NCI-H226 (cell line): ENCODE data around the gene PAPPA.

Experiments
- DNase-seq: peaks from one replicate; pipeline ENCODE4 v3.0.0-alpha.2; 2015

PAPPA gene

DNA sequence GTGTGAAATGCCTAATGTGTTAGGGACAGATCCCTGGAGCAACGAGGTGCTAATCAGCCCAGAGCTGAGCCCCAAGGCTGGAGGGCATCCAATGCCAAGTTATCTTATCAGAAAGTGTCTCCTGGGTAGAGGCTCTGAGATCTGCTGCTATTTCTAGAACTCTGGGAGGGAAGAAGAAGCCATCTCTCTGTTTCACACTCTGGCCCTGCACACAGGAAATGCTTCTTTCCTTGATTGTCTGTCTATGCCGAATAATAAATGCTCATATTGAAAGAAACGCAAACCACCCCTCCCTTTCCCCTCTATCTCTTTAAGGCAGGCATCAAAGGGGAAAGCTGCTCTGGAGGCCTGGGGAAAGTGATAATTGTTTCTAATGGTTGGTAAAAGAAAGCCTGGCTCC lies 166.7 kb downstream of the PAPPA start:
- DNase-seq = peak; percentile 53

DNA sequence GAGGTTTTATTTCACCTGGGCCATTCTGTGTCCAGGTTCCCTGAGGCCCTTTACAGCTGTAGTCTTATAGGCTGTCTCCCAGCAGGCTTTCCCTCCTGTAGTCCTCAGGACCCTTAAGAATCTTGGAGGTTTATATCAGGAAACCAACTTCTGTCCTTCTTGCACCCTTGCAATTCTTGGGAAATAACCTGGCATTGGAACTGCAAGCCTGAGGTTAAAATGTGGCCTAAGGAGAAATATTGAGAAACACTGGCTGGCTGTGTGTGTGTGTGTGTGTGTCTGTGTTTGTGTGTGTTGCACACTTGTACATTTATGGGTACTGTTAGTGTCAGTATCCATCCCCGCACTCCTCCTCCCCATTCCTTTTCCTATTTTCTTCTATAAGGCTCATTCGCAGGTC lies 168.9 kb downstream of the PAPPA start:
- no peak for DNase-seq

DNA sequence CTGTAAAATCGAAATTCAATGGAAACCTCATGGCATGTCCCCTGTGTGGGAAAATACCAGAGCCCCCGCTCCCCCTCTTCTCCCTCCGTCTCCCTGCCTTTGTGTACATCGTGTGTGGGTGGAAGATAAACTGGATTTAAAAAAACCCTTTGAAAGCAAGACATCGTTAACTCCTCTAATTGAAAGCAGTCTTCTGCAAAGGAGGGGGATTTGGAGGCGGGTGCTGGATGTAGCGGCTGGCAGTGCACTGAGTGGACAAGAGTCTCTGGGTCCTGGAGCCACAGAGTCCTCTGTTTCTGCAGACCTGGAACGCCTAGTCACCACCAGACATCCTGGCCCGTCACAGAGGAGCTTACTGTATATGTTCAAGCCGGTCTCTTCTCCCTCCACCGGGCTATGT lies 169.4 kb downstream of the PAPPA start:
- DNase-seq = no peak

DNA sequence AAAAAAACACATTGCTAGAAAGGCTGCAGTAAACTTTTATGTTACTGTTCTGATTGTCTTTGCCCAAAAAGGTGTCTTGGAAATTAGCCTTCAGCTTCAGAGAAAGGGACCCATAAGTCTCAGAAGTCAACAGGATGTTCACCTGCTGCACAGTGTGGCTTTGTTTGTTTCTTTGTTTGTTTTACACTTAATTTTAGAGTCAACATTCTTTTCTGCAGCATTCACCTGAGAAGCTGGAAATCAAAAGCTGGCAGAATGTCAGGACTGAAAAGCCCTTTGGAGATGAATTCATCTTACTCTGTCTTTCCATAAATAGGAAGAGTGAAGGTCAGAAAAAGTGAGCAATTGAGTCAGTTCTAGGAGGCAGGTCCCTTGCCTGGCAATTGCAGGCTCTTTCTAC lies 170.0 kb downstream of the PAPPA start:
- DNase-seq = no peak

DNA sequence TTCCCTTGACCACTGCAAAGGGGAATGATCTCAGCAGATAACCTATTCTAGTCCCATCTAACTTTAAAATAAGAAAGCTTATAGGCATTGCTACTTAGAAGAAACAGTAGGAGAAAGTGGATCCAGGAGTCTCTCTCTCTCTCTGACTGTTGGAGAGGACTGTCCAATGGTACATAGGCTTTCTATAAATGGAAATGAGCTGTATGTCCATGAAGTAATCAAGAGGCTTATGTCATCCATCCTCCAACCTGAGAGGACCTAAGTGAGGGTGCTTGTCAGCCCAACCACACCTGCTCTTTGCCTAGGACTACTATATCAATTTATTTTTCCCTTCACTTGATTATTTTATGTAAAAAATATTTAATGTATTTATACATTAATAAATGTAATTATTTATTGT lies 172.3 kb downstream of the PAPPA start:
- DNase-seq = no peak

DNA sequence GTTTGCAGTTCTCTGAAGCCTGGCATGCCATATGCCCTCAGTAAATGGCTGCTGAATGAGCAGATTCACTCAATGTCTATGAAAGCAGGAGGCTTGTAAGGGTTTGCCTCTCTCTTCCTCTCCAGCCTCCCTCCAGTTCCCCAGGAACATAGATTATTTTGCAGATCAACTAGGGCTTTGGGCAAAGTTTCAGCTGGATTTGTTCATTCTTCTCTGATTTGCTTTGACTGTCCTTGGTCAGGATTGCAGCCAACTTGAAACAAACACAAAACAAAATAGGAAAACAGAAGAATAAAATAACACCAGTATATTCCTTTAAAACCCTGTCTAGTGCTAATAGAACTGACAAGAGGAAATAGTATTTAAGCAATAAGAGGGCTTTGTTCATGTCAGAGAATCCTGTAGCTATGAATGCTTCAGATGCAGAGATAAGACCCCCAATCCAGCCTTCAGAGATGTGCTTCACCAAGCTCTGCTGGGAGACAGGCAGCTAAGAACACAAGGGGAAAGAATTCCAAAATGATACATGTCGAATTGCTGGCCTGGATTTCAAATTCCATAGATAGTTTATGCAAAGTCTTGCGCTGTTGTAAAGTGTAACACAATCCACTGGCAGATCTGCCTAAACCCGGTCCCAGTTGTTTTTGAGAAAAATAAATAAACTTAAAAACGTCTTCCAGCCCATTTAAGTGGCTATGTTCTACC lies 174.3 kb downstream of the PAPPA start:
- no peak for DNase-seq

DNA sequence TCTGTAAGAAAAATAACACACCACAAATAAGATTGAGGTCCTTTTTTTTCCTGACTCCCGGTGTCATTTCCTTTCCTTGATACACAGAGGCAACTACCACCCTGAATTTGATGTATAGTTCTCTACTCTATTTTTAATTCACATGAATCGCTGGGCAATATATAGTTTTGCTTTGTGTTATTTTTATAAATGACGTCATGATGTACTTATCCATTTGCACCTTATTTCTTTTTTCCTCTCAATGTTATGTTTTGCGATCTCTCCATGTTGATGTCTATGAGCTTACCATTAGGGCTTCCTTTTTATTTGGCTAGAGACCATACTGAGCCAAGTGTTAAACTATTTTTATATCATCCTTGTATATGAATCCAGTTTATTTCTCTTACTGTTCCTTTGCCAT lies 175.9 kb downstream of the PAPPA start:
- no peak for DNase-seq

DNA sequence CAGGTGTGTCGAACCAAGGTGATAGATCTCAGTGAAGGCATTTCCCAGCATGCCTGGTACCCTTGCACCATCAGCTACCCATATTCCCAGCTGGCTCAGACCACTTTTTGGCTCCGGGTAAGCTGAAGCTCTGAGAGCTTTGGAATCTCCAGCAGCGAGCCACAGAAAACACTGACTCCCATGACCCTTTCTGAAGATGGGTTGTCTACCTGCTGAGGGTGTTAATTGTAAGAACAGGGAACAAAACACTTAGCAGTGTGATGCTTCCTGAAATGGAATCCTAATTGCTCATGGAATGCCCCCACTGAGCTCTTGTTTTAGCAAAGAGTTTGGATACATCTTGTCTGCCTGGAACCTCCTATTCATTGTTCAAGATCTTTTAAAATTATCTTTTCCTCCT lies 177.7 kb downstream of the PAPPA start:
- DNase-seq = no peak

DNA sequence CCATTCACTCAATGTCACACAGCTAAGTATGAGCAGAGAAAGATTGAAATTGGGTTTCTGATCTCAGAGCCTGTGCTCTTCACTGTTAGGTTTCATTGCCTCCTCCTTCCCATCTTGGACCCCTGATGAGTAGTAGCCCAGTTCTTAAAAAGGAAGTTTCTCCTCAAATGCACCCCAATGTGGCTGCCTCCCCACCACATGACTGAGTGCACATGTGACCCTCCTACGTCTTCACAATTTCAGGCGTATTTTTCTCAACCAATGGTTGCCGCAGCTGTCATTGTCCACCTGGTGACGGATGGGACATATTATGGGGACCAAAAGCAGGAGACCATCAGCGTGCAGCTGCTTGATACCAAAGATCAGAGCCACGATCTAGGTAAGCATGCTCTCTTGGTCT lies 178.5 kb downstream of the PAPPA start:
- DNase-seq = no peak

DNA sequence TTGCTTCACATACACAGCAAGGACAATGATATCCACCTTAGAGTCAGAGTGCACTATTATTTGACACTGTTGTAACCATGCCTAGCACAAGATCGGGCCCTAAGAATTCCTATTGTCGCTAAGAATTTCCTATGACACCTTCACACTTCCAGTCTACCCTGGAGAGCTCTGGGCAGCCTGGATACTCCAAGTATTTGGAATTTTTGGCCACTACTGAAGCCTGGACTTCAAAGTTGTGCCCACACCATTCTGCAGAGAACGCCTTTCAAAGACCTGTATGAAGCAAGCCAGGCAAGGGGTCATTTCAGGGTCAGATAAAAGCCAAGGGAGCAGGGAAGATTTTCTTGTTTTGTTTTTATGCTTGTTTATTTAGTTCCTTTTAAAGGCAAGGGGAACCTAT lies 179.7 kb downstream of the PAPPA start:
- no peak for DNase-seq

DNA sequence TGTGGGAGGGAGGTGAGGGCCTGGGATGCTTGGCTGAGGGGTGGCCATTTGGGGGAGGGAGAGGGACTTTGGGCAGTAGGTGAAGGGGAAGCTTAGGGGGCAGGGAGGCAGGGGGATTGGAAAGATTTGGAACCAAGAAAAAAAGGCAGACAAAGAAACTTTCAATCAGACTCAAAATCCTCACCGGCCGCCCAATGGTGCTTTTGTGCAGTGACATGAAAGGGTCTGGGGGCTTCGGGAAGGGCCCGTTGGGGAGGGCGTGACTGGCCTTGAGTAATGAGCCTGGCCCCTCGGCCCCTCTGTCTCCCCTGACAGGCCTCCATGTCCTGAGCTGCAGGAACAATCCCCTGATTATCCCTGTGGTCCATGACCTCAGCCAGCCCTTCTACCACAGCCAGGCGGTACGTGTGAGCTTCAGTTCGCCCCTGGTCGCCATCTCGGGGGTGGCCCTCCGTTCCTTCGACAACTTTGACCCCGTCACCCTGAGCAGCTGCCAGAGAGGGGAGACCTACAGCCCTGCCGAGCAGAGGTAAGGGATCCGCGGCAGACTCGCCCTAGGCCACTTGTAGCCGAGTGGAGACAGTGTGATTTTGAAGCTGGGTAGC lies 181.1 kb downstream of the PAPPA start:
- no peak for DNase-seq

DNA sequence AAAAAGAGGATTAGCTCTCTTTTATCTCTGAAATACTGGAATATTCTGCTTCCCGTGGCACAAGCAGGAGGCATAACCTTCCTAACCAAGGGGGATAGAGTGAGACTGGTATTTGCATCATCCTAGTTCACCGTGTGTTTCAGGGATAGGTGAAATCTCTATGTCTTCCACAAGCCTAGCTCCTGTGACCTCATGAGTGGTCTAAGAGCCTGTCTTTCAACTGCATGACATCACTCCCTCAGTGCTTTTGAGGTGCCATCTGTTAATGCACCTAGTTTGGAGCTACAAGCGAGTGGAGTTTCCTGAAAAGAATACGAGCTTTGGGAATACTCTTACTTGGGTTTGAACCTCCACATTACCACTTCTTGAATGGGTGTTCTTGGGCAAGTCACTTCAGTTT lies 181.8 kb downstream of the PAPPA start:
- no peak for DNase-seq

DNA sequence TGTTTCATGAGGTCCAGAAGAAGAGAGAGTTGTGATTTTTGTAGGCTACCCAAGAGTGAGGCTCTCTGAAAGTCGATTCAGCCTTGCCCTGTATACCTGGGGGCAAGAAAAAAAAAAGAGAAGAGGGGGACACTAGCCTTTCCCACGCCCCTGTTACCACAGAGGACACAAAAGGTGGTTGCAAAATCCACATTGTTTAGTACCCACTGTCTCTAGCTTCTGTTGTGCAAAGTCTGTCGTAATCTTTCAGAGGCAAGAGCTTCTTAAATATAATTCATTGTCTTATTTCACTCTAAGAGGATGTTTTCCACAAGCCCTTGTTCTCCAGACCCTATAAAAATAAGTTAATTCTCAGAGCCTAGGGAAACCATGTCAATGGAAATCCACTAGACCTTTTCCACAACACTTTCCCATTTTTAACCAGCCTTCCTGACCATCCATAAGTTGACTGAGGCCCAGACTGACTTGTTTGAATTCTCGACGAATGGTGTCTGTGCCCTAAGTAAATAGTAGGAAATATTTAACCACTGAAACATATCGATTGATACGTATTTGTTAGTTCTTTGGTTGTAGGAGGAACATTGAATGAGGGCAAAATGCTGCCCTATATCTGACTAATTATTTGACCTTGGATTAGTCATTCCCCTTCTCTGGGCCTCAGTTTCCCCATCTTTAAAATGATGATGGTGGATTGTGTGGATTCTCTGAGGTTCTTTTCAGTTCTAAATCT lies 182.7 kb downstream of the PAPPA start:
- DNase-seq = no peak

DNA sequence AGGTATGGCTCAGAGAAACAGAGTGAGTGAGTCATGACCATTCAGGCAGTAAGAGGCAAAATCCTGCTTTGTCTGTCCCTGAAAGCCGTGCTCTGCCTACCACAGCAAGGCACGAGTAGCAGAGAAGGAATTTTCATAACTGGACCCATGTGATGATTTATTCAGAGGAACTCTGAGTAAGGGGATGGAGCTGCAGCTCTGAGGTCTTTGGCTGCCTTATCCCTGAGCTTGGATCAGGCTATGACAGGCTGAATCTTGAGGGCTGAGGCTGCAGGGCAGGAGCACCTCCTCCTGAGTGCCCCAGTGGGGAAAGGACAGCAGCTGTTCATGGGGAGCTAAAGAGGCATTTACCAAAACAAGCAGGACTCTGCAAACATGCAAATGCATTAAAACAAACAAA lies 183.4 kb downstream of the PAPPA start:
- DNase-seq = peak; percentile 35

DNA sequence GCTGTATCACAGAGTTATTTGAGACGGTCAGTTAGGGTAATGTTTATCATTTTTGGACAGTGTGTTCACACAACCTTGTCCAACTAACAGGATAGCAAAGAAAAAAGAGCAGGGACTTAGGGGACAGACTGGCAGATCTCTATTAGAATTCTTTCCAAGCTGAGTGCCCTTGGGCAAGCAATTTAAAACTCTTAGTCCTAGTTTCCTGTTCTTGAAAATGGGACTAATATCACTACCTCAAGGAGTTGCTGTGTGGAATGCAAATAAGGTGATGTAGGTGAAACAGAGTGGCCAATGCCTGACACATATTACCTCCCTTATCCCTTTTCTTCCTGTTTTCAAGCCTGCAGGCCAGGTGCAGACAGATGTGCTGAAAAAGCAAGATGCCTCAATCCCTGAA lies 186.7 kb downstream of the PAPPA start:
- DNase-seq = no peak

DNA sequence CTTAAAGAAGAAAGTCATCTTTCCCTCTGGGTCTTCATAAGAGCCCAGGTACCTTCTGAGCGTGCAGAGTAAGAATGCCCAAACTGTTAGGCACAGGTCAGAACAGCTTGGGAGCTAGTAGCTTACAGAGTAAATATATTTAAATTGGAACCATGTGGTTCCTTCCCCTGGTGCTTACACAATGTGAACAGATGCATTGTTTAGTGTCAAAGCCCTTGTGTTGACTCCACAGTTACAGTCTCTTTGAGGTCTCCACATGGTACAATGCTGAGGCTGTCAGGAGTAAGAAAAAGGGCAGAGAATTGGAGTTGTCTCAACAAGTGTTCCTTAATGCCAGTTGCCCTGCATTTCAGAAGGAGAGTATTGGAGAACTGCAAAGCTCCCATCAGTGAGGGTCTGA lies 188.5 kb downstream of the PAPPA start:
- no peak for DNase-seq

DNA sequence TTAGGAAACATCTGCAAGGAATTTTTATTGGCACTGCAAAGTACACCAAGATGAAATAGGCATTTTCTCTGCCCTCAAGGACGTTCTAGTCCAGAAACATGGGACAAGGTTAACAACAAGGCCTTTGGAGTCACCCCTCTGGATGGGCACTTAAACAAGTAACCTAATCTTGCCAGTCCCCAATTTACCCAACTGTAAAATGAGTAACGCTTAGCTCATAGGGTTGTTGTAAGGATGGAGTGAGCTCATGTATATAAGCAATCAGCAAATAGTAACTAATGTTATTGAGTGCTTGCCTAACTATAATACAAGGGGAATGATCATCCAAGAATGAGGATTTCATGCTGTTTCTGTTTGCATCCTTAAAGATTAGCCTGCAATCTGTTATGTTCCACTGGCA lies 189.3 kb downstream of the PAPPA start:
- no peak for DNase-seq

DNA sequence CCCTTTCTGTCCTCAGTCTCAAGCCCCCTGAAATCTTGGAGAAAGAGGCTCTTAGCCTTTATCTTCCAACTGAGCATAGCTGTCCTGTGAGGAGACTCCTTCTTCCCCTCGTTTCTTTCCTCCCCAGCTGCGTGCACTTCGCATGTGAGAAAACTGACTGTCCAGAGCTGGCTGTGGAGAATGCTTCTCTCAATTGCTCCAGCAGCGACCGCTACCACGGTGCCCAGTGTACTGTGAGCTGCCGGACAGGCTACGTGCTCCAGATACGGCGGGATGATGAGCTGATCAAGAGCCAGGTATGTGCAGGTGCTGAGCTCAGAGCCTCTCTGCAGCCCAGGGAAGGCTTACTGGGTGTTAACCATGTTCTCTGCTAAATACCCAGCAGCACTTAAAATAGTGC lies 190.8 kb downstream of the PAPPA start:
- no peak for DNase-seq

DNA sequence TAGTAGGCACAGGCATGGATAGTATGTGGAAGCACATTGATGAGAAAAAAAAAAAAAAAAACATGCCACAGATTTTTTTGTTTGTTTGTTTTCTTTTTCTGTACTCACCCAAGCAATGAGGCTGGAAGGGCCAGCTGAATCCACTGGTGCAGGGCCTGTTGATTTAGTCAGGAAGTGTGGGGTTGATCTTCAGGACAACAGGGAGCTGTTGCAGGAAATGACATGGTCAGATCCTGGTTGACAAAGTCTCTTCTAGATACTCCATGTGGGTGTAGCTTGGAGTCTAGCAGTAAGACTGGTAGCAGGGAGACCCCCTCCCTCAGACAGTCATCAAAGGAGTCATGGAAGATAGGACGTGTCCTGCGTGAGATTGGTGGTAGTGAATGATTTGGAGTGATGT lies 191.8 kb downstream of the PAPPA start:
- DNase-seq = no peak

DNA sequence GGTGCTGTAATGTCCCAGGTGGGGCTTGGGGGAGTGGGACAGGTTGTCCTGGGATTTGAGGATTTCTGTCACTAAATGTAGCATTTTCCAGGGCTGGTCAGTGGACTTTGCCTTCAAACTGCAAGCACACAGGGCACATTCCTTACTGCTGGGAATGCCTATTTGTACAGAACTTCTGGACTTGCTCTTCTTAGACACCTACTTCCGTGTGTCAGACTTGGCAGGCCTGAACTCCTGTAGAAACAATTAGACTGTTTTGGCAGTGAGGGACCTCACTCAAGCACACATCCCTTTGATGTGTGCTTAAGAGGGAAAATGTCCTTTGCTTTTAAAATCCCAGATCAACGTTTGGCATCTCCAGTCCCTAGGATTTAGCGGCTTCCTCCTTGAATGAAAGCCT lies 192.2 kb downstream of the PAPPA start:
- DNase-seq = no peak

DNA sequence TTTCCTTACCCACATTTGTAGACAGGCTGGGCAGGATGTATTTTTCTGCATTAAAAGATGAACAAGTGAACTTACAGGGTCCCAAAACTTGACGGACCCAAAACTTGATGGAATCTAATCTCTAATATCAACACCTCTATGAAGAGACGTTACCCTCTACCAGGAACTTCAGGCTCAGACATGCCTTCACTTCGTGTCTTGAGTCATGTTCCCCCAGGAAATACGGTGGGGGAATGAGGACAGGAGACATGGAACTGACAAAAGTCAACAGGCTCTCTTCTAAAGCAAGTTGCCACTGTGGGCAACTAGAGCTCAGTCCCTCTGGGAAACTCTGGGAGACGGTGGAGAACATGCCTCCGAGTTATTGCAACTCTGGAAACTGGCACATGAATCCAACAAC lies 196.1 kb downstream of the PAPPA start:
- DNase-seq = no peak

DNA sequence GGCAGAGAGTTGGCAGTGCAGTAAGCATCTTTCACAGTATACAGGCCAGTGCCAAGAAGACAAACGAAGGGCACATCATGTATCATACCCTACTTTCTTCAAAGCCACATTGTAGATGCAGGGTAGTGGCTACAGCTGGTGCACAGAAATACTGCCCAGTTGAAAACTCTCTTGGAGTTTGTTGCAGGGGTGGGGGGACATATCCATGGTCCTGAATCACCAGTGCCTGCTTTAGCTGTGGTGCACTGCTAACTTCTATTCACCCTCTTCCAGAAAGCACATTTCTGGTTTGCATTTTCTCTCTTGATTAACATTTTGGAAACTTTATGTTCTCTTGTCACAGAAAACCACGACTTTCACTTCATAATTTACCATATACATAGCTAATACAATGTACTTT lies 196.6 kb downstream of the PAPPA start:
- DNase-seq = no peak

DNA sequence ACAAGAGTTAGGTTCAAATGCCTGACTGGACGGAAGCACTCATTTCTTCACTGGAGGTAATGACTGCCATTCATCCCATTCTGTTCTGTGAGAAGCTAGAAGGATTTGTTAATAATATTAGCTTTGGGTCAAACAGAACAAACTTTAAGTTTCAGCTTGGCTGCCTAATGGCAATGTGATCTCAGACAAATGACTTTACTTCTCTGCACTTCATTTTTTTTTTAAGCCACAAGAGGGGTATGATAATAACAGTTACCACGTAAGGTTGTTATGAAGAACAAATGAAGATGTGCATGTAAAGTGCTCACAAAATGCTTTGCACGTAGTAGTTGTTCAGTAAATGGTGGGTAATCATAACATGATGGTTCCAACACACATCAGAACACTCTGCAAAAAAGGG lies 199.4 kb downstream of the PAPPA start:
- no peak for DNase-seq

DNA sequence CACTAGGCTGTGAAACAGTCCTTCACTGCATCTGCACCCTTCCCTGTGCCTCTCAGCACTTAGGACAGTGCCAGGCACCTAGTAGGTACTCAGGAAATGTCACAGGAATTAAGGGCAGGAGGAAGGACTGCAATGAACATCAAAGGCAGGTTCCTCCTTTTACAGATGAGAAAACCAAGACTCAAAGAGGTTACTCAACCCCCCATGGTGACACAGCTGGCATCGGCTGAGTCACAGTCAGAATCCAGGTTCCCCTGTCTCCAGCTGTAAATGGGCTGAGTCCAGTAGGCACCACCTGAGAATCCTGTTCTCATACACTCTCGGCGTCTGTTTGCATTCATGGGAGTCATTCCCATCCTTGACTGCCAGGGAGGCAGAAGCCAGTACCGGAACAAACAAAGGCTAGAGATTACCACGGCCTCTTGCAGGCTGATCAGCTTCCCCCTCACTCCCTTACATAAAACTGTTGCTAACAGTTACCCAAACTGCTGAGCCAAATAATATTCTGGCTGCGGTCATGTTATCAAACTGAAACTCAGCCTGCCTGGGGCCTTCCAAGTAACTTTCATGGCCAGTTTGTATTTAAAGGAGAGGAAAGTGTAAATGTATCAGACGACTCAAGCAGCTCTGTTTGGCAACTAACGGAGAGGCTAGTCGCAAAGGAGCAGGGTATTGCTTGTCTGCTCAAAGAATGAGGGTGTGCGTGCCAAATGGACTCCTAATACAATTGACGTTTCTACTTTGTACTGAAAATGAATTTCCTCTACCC lies 201.7 kb downstream of the PAPPA start:
- DNase-seq = no peak
